ENCODE data around the gene TPRN.

DNA sequence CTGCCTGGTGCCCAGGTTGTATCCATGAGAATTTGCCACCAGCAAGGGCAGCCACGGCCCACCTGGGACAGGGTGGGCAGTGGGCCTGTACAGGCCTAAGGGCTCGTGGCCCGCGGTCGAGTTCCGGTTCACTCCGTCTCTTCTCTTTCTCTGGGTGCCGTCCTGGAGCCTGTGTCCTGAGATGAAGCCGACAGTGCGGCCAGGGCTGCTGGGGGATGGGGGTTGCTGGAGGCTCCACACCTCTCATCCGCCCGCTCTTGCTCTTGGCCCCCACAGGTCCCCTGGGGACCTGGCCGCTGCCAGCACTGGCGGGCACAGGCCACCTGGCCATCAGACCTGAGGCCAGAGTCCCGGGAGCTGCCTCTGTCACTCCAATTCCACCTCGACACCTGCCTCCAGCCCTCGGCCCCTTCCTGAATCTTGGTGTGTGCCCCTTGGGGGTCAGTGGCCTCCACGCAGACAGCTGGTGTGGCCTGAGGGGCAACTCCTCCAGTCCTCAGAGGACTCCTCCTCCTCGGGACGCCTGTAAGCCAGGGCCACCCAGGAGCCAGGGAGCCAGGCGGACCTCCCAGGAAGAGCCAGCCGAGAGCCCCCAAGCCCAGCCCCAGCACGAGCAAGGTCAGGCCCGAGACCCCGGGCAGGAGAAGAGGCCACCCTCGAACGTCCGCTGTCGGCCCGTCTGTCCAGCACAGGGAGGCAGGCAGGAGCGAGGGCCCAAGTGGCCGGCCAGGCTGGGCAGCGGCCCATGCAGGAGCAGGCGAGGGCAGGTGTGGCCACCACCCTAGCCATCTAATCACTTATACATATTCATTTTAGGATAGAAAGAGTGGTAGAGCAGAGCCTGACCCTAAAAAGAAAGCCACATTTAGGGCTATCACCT, 35.9 kb downstream of the TPRN start:
- TF ChIP-seq POLR2A (IDR thresholded peaks at IDR 0.05), result no peak
- no peak for TF ChIP-seq POLR2AphosphoS5 (IDR thresholded peaks at IDR 0.05)
